GM18519 (cell line): ENCODE data around the gene KIF18B.
"Not testable (repeated sequence)": the region's sequence is repeated elsewhere in the genome, so short reads cannot be mapped to it uniquely, and the experiment has no call there.

Experiments
- ATAC-seq: cut with Tn5 transposase; IDR thresholded peaks from one replicate; pipeline ENCODE4 v1.9.1; 2021; ENCODE audit warnings: mild to moderate bottlenecking, moderate library complexity; ENCODE audit not compliant: unreplicated experiment, low FRiP score

Gene KIF18B

DNA sequence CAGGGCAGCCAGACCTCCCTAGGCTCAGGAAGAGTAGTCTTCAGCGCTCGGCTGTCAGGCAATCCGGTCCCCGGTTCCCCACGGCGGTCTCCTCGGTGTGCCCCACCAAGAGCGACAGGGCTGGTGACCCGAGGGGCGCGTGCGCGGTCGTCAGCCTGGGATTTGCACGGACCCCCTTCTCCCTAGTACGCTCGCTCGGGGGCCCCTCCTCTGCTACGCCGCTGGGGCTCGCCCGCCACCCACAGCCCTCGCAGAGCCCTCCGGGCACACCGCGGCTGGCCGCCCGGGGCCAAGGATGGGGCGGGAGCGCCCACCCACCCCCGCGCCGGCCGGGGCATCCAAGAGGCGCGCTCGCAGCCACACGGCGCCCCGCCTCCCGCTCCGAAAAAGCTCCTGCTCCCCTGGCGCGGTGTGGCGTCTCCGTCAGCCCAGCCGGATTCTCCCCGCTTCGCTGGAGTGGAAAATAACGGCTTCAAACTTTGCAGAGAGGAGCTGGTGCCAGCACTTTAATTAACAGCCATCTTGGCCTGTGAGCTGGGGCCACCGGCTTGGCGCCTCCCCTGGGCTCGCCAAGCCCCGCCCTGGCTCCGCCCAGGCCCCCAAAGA, 22.7 kb upstream of the KIF18B start:
- no peak for ATAC-seq

DNA sequence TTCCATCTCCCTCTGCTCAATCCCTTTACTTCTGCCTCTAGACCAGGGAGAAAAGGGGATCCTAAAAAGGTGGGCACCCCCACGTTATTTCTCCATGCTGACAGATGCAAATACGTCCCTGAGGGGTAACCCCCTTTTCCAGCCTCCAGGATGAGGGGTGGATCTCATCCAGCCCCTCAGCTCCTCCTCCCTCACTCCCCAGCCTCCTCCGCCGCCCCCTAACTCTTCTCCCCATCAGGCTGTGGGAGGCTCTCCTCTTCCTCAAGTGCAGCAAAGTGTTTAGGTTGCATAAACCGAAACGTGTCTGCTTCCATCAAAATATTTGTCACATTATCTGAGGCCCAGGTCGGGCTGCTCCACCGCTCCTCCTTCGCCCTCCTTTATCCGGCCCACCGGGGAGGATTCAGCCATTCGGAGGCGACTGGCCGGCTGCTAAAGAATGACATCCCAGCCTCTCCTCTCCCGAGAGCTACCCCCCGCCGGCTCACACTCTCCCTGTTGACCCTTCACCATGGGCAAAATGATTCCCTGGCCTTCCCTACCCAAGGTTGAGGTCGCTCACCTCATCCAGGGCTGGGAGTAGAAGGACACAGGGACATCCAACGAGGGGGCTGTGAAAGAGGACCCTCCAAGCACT, 21.7 kb upstream of the KIF18B start:
- no peak for ATAC-seq

DNA sequence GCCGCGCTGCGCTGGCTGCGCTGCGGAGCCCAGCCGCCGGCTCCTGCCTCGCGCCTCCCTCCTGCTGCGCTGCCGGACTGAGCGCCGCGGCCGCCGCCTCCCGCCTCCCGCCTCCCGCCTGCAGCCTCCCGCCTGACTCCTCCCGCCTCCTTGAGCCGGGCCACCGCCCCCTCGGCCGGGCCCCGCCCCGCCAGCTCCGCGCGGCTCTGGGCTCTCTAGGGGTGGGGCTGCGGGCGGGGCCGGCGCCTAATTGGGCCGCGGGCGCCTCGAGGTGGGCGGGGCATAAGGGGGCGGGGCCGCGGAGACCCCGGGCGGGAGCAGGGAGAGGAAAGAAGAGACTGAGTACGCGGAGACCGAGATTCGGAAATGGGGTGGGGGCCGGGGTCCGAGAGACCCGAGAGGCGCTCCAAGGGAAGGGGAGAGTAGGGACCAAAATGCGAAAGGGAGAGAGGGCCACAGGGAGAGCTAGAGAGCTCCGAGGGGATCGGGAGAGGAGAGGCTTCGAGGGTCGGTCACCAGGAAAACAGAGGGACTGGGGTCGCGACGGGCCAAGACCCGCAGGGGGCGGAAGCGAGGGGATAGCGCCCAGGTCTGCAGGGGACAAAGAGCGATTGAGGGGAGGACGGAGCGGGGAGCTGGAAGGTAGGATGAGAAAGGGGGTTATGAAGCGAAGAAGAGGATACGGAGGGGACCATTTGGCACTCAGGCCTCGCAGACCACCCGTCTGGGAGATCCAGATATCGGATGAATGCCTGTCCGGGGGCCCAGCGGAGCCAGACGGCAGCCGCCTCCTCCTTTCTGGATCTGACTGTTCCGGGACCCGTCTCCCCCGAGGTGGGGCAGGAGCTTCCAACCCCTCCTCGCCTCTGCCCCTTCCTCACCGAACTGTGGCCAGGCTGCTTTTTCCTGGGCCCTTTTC, 20.9 kb upstream of the KIF18B start, which contains the start of gene C1QL1:
Gene C1QL1 (minus strand): TSS at position 79 of the 919 bp plus-strand sequence. CDS start 255 bp downstream, outside the sequence.
- no peak for ATAC-seq

DNA sequence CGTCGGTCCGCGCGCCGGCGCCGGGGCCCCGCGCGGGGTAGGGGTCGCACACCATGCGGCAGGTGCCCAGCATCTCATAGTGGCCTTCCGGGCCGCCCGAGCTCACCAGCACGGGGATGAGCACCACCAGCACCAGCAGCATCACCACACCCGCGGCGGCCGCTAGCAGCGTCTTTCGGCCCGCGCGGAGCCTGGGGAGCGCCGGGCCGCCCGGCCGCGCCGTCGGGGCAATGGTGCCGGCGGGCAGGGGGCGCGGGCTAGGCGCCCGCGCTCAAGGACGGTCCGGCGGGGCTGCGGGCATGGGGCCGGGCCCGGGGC, 20.3 kb upstream of the KIF18B start:
- no peak for ATAC-seq

DNA sequence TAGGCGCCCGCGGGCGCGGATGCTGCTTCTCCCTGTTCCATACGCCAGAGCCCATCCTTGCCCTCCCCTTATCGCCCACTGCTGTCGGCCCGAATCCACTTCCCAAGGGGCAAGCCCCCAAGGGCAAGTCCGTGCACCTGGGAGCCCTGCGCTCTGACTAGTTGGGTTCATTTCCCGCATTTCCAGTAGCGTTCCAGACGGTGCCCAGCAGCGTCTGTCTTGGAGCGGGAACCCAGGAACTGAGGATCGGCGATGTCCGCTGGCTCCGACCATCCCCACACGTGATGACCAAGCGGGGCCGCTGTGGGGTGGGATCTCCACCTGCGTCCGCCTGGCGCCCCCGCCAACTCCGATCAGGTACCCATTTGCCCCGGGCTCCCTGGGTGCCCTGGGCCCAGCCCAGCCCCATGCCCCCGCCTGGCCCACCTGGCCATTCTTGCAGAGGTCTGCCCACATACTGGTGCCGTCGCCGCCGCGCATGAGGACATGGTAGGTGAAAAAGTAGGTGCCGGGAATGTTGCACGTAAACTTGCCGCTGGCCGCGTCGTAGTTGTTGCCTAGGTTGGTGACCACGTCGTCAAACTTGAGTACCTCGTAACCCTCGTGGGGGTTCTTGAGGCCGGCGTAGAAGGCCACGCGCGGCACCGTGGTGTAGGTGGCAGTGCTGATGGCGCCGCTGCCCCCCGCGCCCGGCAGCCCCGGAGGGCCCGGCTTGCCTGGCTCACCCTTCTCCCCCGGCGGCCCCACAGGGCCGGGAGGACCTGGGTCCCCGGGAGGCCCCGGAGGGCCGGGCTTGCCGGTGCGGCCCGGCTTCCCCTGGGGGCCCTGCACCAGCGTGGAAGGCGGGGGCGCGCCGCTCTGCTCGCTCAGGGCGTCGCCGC, 19.7 kb upstream of the KIF18B start:
- no peak for ATAC-seq

DNA sequence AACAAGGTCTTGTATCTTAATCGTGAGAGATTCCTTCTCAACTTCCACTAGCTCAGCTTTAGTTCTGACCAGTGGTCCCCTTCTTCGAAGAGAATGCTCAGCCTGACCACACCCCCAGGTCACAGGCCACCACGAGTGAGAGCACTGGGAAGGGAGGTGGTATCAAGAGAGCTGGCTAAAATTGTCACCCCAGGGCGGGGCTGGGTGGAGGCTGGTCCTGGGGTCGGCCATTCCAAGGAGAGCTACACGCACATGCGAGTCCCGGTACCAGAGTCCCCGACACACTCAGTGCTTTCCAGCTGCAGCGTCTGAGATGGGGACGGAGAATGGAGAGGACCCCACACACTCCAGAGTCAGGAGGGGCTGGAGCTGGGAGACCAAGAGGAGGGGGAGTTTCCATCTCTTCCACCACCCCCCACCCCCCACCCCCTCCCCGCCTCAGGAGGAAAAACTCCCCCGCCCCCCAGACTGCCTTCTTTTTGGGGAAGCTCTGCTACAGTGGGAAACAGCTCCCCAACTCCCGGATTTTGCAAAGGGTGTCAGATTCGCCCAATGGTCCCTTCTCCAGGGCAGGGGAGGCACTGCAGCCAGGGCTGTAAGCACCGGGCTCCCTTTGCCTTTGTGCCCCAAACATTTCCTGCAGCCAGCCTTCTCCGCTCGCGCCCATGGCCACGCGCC, 18.9 kb upstream of the KIF18B start:
- no peak for ATAC-seq

DNA sequence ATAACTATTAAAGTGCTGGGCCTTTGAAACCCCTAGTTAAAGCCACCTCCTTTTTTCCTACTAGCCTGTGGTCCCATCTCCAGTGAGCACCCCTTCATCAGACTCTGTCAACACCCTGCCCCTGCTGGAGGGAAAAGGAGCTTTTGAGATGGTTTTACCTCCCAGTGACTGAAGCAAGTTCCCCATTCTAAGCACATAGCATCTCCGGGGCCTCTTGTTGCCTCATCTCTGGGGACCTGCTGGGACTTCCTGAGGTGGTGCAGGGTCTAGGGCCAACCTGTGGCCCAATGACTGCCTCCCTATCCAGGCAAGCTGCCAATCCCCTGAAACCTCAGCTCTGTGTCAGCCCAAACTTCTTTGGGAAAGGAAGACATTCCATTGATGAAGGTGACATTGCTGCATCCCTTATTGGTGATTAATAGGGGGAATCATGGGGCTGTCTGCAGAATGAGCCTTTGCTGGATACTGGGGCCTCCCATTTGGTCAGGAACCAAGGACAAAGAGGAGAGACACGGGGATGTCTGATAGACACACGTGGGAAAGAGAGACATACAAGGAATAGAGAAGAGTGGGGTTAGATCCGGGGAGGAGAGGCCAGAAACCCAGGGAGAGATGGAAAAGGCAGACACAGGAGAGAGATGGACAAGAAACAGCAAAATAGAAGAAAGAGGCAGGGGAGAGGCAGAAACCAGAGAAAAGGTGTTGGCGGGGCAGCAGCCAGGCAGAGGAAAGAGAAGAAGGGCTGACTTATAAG, 18.1 kb upstream of the KIF18B start:
- no peak for ATAC-seq

DNA sequence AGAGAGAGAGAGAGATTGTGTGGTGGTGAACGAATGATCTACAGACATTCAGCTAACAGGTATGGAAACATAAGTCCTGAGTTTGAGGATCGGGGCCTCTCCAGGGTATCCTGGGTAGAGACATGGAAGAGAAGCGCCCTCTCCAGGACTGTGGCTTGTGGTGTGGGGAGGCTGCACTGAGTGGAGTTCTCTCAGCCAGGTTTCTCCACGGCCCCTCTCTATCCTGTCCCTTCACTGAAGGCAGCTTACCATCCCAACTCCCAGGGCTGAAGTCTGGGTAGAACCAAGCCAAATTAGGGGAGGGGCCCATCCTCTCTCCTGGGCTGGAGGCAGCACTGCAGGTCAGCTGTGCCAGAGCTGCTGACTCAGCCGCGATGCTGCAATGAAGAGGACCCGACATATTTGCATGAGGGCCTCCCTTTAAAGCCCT, 14.4 kb upstream of the KIF18B start:
- no peak for ATAC-seq

DNA sequence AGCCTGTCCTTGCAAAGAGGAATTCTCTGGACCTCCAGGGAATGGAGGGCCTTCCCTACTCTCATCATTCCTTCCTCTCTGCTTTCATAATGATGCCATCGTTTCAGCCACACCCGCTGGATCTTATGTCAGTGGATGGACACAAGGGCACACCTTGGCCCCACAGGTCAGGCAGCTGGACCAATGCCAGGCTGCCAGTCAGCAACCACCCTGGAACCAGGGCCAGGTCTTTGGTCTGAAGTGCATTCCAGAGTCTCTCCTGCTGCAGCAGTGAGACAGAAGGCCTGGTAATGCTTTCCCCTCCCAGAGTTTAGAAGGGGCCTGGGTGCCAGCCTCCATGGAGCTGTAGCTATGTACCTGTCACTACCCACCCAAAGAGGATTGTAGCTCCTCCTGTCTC, 13.1 kb upstream of the KIF18B start:
- no peak for ATAC-seq

DNA sequence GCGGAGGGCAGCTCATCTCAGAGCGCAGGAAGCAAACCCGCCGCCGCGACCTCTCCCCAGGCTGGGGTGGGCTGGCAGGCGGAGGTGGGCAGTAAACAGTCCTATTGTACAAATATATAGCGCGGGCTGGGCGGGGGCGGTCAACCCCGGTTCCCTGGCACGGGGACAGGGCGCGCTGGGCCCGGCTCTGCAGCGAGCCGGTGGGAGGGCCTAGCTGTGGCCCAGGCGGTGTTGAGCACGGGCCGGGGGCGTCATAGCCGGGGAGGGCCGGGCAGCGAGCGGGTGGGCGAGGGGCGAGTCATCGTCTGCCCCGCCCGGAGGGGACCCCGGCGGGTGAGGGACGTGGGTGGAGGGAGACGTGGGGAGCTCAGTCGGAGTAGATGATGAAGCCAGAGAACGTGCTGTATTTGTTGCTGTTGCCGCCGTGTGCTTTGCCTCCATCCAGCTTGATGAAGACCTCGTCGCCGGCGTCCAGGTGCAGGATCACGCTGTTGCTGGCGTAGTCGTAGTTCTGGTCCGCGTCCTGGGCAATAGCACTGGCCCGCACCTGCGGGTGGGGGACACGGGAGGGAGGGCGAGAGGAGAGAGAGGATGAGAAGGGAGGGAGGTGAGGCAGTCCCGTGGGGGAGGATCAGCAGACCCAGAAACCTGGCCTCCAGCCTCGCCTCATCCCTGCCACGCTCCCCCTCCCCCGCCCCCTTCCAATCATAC, 12.4 kb upstream of the KIF18B start:
- no peak for ATAC-seq

DNA sequence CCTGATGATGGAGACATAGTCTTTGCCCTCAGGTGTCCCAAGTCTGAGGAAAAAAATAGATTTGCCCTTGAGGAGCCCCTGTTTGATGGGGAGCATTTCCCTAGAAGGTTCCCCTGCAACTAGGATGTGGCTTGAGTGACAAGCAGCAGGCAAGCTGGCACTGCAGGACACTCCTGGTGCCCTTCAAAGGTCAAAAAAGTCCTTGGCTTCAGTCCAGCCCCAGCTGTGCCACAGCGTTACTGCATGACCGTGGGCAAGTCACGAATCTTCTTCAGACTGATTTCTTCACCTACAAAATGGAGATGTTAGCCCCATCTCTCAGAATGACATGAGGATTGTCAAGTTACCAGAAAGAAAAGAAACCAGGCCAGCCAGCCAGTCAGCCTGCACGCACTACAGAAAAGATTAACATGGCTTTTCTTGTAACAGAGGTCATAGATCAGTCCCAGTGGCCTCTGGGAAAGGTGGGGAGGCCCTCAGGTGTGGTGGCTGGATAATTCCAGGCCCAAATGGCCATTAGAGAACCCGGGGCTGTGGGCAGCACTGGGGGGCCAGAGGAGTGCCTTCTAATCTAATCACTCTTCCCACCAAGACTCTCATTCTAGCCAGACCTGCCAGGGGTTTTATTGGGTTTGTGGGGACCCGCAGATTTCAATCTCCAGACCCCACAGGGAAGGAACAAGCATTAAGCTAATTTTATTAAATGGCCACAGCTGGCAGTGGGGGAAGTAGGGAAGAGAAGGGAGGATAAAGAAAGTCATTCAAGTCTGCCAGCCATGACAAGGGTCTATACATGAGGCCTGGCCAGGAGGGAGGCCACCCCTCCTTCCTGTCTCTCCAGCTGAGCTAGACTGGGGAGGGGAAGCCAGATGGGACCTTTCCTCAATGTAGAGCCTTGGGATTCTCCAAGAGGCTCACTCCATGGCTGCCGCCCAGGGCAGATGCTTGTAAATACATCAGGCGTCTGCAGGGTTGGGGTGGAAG, 9.7 kb upstream of the KIF18B start:
- no peak for ATAC-seq

DNA sequence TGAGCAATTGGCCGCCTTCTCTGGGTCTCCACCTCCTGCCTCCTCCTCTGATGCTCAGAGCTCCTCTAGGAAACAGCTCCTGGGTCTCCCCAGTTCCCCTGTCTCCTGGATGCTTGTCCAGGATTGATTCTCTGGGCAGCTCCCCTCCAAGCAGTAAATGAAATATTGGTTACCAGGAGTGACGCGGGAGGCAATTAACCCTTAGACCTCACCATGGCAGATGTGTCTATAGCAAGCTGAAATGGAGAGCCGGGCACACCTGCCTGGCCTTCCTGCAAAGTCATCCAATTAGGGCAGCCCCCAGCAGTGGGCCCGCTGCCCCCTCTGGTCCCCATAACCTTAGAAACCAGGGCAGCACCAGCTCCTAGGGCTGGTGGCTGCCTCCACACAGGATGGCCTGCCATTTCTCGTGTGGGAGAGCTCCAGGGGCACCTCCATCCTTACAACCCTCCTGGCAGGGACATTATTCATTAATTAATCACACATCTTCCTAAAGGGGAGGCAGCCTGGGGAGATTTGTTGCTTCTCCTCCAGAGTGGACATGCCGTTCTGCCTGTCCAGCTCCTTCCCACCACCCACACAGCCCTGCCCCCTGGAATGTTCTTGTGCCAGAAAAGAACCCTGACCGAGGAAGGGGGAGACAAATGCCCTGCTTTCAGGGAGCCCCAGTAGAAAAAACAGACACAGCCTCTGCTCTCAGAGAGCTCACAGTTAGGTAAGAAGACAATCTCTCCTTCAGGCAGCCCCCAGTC, 8.3 kb upstream of the KIF18B start:
- no peak for ATAC-seq

DNA sequence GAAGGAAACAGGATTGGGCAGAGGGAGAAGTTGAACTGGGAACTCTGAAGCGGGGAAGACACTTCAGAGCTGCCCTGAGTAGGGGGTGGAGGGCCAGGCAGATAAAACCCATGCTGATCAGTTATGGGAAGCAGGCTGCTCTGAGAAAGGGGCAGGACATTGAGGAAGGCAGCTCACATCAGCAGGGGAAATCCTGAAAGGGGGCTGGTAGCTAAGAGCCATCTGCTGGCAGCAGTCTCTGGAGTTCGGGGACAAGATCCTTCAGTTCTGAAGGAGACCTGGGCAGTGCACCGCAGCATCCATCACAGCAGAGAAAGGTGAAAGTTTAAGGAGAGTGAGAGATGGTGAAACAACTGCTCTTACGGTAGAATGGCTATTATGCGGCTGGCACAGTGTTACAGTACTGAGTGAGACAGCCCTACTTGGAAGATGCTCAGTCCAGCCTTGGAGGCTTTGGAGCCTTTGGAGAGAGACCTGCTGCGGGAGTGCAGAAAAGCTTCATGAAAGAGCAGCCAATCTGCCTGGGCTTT, 5.4 kb upstream of the KIF18B start:
- no peak for ATAC-seq

DNA sequence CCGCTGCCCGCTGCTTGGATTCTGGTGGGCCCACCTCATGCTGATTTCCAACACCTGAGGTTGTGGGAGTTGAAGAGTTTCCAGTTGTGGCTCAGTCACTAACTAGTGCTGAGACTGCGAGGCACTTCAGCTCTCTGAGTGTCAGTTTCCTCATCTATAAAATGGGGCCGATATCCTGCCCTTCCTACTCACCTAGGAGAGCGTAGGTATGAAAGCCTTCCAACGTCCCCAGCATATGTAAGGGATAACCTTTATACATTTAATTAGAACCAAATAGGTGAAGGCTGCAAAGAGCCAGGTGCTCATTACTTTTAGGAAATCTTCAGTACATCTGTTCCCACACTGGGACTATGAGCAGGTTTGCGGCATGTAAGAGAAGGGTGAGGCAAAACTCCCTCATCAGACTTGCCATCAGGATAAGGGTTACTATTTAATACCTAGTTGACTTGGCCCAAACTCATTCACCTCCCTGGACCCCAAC, 782 bp upstream of the KIF18B start:
- no peak for ATAC-seq

DNA sequence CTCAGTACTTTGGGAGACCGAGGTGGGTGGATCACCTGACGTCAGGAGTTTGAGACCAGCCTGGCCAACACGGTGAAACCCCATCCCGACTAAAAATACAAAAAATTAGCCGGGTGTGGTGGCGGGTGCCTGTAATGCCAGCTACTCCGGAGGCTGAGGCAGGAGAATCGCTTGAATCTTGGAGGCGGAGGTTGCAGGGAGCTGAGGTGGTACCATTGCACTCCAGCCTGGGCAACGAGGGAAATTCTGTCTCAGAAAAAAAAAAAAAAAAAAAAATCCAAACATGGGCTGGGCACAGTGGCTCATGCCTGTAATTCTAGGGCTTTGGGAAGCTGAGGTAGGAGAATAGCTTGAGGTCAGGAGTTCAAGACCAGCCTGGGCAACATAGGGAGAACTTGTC, 1.9 kb downstream of the KIF18B start:
- not testable (repeated sequence) for ATAC-seq

DNA sequence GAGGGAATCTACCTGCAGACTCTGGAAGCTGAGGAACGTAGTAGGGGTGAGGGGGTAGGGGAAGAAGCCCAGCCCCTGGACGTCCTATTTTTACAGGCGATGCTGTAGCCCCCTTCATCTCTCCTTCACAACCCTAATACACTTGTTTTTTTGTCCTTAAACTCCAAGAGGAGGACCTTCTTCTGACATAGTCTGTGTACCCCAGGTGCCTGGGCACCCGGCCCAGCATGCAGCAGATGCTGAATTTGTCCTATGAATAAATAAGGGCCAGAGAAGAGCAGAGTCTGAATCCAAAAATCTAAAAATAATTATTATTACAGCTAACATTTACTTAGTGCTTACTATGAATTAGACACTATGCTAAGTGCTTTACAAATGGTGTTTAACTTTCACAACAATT, 5.1 kb downstream of the KIF18B start:
- no peak for ATAC-seq
